HPDE6-E6E7 (cell line): ENCODE data around the gene ODC1.

Experiments used
- DNase-seq: peaks from one replicate; pipeline ENCODE4 v3.0.0; 2011; ENCODE audit warnings: missing footprints; ENCODE audit errors: extremely low spot score

The ODC1 gene

GRCh38 chr2:10400568-10400977 is 47.6 kb downstream of the ODC1 start:
- DNase-seq, result no peak

- DNase-seq, result no peak
These were observed 48.1 kb downstream of the ODC1 start for GRCh38 chr2:10400002-10400401.

- no peak for DNase-seq
These were observed 48.8 kb downstream of the ODC1 start for GRCh38 chr2:10399358-10399757.

- DNase-seq, result no peak
These were observed 49.6 kb downstream of the ODC1 start for GRCh38 chr2:10398496-10398895.

- DNase-seq, result no peak
These were observed 50.2 kb downstream of the ODC1 start for GRCh38 chr2:10397878-10398277.

GRCh38 chr2:10397297-10397875 is 50.7 kb downstream of the ODC1 start:
- DNase-seq, result no peak

GRCh38 chr2:10396464-10396863 is 51.7 kb downstream of the ODC1 start:
- no peak for DNase-seq

GRCh38 chr2:10395893-10396292 is 52.2 kb downstream of the ODC1 start:
- no peak for DNase-seq

- no peak for DNase-seq
These were observed 54.5 kb downstream of the ODC1 start for GRCh38 chr2:10393640-10393982.

GRCh38 chr2:10392951-10393639 is 55.0 kb downstream of the ODC1 start:
- DNase-seq, result no peak

GRCh38 chr2:10392548-10392947 is 55.6 kb downstream of the ODC1 start:
- no peak for DNase-seq

- DNase-seq, result no peak
These were observed 56.0 kb downstream of the ODC1 start for GRCh38 chr2:10392100-10392499.

- no peak for DNase-seq
These were observed 57.7 kb downstream of the ODC1 start for GRCh38 chr2:10390369-10390801.
